Skin of body (tissue), 2 donors: ENCODE data around the gene LRRC23. TPM values are rescaled to one million over a fixed set of nuclear protein-coding genes. Genes with fewer than 3 reads are reported as not detected.

ENCODE experiments used
- DNase-seq: peaks from one replicate; lab custom pipeline; 2025; lab: John Stamatoyannopoulos, UW
- total RNA-seq: library from RNA; depleted of rRNA; stranded (reverse); fragments of >200 nt; gene quantifications from one replicate; pipeline ENCODE4 v1.2.3, GENCODE V29; 2014

LRRC23 gene
- total RNA-seq, 1 donor from 2014 or later = 4.3 TPM

GRCh38 chr12:6925239-6925539 lies 20.6 kb downstream of the LRRC23 start:
- DNase-seq = peak; percentile 69

GRCh38 chr12:6925540-6926279 lies 21.1 kb downstream of the LRRC23 start:
- DNase-seq = peak; percentile 76

GRCh38 chr12:6927379-6928021 lies 22.9 kb downstream of the LRRC23 start, which contains the start of gene ATN1:
TSS of gene ATN1 (plus strand) at chr12:6927959. CDS start at chr12:6934002, 6,043 bp downstream.
- peak; percentile 74 for DNase-seq

- no peak for DNase-seq
Measured at GRCh38 chr12:6928022-6928702, 23.5 kb downstream of the LRRC23 start.

GRCh38 chr12:6928703-6929407 lies 24.2 kb downstream of the LRRC23 start:
- DNase-seq = no peak

GRCh38 chr12:6929466-6930452 lies 25.1 kb downstream of the LRRC23 start:
- DNase-seq = no peak

- no peak for DNase-seq
Measured at GRCh38 chr12:6932766-6933165, 28.1 kb downstream of the LRRC23 start.

GRCh38 chr12:6934110-6934509 lies 29.5 kb downstream of the LRRC23 start:
- no peak for DNase-seq

GRCh38 chr12:6935371-6936193 lies 31.0 kb downstream of the LRRC23 start:
- DNase-seq = no peak

GRCh38 chr12:6936194-6936635 lies 31.6 kb downstream of the LRRC23 start:
- no peak for DNase-seq

- no peak for DNase-seq
Measured at GRCh38 chr12:6936636-6937480, 32.2 kb downstream of the LRRC23 start.

- peak; percentile 95 for DNase-seq
Measured at GRCh38 chr12:6937481-6938352, 33.1 kb downstream of the LRRC23 start.

GRCh38 chr12:6938353-6939190 lies 34.0 kb downstream of the LRRC23 start:
- DNase-seq = no peak

- DNase-seq = no peak
Measured at GRCh38 chr12:6939191-6939540, 34.5 kb downstream of the LRRC23 start.

GRCh38 chr12:6941267-6941666 lies 36.6 kb downstream of the LRRC23 start:
- no peak for DNase-seq

- DNase-seq = no peak
Measured at GRCh38 chr12:6941782-6942181, 37.2 kb downstream of the LRRC23 start.

- no peak for DNase-seq
Measured at GRCh38 chr12:6942331-6942665, 37.7 kb downstream of the LRRC23 start.
